Melanocyte of skin (primary cell): ENCODE data around the gene CDCA7L. TPM values are rescaled to one million over a fixed set of nuclear protein-coding genes. Genes with fewer than 3 reads are reported as not detected.

ENCODE experiments used
- total RNA-seq, 2 donors: library from RNA; depleted of rRNA; stranded (reverse); fragments of >200 nt; gene quantifications; 2 replicates each; pipeline ENCODE4 v1.2.3, GENCODE V29; 2012

The CDCA7L gene
- total RNA-seq: 10 to 100 TPM; 33.0 to 56.3 TPM

GRCh38 chr7:21945454-21946221 lies at the start of gene CDCA7L:
CDCA7L (minus strand) TSS chr7:21945899; CDS start chr7:21945804, 95 bp downstream.

